GM23248 (cell line): Measurements from ENCODE around the gene TNFRSF13B. TPM values are rescaled to one million over a fixed set of nuclear protein-coding genes. Genes with fewer than 3 reads are reported as not detected.
"Not testable (repeated sequence)": the region's sequence is repeated elsewhere in the genome, so short reads cannot be mapped to it uniquely, and the experiment has no call there.

Experiments used
- DNase-seq: peaks from one replicate; pipeline ENCODE4 v3.0.0-alpha.2; 2015
- H2AFZ ChIP-seq: fragments of 200-600 bp; sonication (generic); 2 replicates; pipeline ENCODE4 v1.6.1; 2016; ENCODE audit warnings: antibody characterized with exemption
- H3F3A ChIP-seq: fragments of 200-600 bp; sonication (generic); 2 replicates; pipeline ENCODE4 v1.6.1; 2016; ENCODE audit warnings: mild to moderate bottlenecking, antibody characterized with exemption, mixed run types; ENCODE audit not compliant: insufficient read depth
- H3K27ac ChIP-seq: fragments of 200-600 bp; sonication (generic); 2 replicates; pipeline ENCODE4 v1.5.1; 2016; ENCODE audit warnings: mild to moderate bottlenecking
- H3K27me3 ChIP-seq: fragments of 200-600 bp; sonication (generic); replicated peaks from 2 replicates; pipeline ENCODE4 v1.6.1; 2016; ENCODE audit warnings: mild to moderate bottlenecking; ENCODE audit not compliant: insufficient read depth
- H3K36me3 ChIP-seq: fragments of 200-600 bp; sonication (generic); 2 replicates; pipeline ENCODE4 v1.6.1; 2016; ENCODE audit warnings: low read depth, mild to moderate bottlenecking
- H3K4me1 ChIP-seq: fragments of 200-600 bp; sonication (generic); 2 replicates; pipeline ENCODE4 v1.6.1; 2016; ENCODE audit warnings: mild to moderate bottlenecking; ENCODE audit not compliant: insufficient read depth
- H3K4me2 ChIP-seq: fragments of 200-600 bp; sonication (generic); one replicate; pipeline ENCODE4 v1.6.1; 2016; ENCODE audit warnings: mild to moderate bottlenecking; ENCODE audit not compliant: unreplicated experiment
- H3K4me3 ChIP-seq: fragments of 200-600 bp; sonication (generic); 2 replicates; pipeline ENCODE4 v1.5.1; 2016; ENCODE audit warnings: mild to moderate bottlenecking
- H3K79me2 ChIP-seq: fragments of 200-600 bp; sonication (generic); 2 replicates; pipeline ENCODE4 v1.6.1; 2016; ENCODE audit warnings: mild to moderate bottlenecking; ENCODE audit not compliant: insufficient read depth
- H3K9ac ChIP-seq: fragments of 200-600 bp; sonication (generic); 2 replicates; pipeline ENCODE4 v1.6.1; 2016; ENCODE audit warnings: mild to moderate bottlenecking
- H3K9me2 ChIP-seq: fragments of 200-600 bp; sonication (generic); 2 replicates; pipeline ENCODE4 v1.6.1; 2016; ENCODE audit warnings: mixed run types, mild to moderate bottlenecking, moderate library complexity; ENCODE audit not compliant: insufficient read depth
- H3K9me3 ChIP-seq: fragments of 200-600 bp; sonication (generic); one replicate; pipeline ENCODE4 v1.6.1; 2017; ENCODE audit warnings: low read depth
- H4K20me1 ChIP-seq: fragments of 200-600 bp; sonication (generic); 2 replicates; pipeline ENCODE4 v1.6.0; 2016; ENCODE audit not compliant: insufficient read depth
- EZH2 ChIP-seq: fragments of 200-600 bp; sonication (generic); IDR thresholded peaks from 2 replicates; pipeline ENCODE4 v1.6.1; 2018; ENCODE audit warnings: antibody characterized with exemption, mild to moderate bottlenecking; ENCODE audit not compliant: insufficient read depth, poor library complexity, severe bottlenecking
- EZH2phosphoT487 ChIP-seq: fragments of 200-600 bp; sonication (generic); IDR thresholded peaks from 2 replicates; pipeline ENCODE4 v1.6.1; 2018; ENCODE audit warnings: antibody characterized with exemption, moderate library complexity, mild to moderate bottlenecking, low read depth; ENCODE audit not compliant: insufficient read depth
- WGBS, 2 experiments: methylation state at CpG; one replicate each; pipeline ENCODE4 v1.1.6; 2015 to 2017; ENCODE audit warnings: low lambda C conversion rate in 2 of 2, low coverage in 1 of 2; ENCODE audit errors: missing lambda C conversion rate in 2 of 2; 5-methylcytosine and 5-hydroxymethylcytosine counted together
- in situ Hi-C: fragments of 300-500 bp; cut with MboI; formaldehyde crosslinking; loops from 2 replicates; pipeline ENCODE4 v1.15.0; 2020
- polyA plus RNA-seq: library from polyadenylated mRNA; unstranded; fragments of >200 nt; fragmentation: Nextera tagmentation; extraction: Ambion mirVana; gene quantifications from 2 replicates; pipeline ENCODE4 v1.2.1, GENCODE V29; 2016
- total RNA-seq: library from RNA; depleted of rRNA; stranded (reverse); fragments of >200 nt; shearing (Covaris generic); gene quantifications from 2 replicates; pipeline ENCODE4 v1.2.3, GENCODE V29; 2014

TNFRSF13B gene
- total and polyA plus RNA-seq, 2 experiments from 2014 or later = not detected

DNA sequence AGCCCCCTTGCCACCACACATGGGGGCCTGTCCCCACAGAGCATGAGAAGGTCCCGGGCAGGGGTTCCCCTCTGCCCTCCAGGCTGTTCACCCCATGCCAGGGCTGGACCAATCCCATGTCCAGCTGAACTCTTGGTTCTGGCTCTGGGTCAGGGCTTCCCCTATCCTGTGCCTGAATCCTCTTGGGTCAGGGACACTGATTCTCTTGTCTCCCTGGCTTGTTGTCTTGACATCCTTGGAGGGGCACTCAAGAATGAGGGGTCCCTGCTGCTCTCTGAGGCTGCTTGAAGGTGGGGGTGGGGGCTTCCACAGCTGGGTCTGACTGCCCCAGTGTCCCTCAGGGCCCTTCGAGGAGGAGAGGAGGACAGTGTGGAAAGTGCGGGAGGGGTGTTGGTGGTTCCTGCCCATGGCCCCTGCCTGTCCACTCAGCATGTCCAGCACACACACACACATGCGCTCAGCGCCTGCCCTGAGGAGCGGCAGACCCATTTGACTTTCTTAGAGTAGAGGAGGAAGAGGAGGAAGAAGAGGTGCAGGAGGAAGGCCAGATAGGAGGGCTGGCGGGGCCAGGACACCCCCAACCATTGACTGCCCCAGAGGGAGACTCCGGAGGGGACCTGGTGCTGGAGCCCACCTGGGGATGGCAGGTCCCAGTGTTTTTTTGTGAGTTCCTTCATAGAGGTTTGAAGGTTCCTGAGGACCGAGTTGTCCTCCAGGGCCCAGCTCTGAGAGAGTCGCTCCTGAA, 47.0 kb downstream of the TNFRSF13B start:
- no peak for DNase-seq
- Histone ChIP-seq H3K79me2 (no peaks in the 10 kb centered on the region), H3K9me2 (no peaks in the 10 kb centered on the region), H3K4me1 (no peaks in the 10 kb centered on the region), H3K4me3 (no peak overlapping the region), H3K27ac (no peak overlapping the region), H3K4me2 (no peak overlapping the region), H2AFZ (no peak overlapping the region), H4K20me1 (no peaks in the 10 kb centered on the region), H3K27me3 (no peaks in the 10 kb centered on the region), H3K9ac (no peak overlapping the region), H3K9me3 (no peaks in the 10 kb centered on the region), H3K36me3 (no peaks in the 10 kb centered on the region), H3F3A (no peaks in the 10 kb centered on the region)
- 75 to 76% methylated on average over 10 of the region's 10 CpGs for WGBS, 2 experiments
- in situ Hi-C loops = no loop called here
- TF ChIP-seq EZH2phosphoT487 = no peak
- TF ChIP-seq EZH2 = no peak

DNA sequence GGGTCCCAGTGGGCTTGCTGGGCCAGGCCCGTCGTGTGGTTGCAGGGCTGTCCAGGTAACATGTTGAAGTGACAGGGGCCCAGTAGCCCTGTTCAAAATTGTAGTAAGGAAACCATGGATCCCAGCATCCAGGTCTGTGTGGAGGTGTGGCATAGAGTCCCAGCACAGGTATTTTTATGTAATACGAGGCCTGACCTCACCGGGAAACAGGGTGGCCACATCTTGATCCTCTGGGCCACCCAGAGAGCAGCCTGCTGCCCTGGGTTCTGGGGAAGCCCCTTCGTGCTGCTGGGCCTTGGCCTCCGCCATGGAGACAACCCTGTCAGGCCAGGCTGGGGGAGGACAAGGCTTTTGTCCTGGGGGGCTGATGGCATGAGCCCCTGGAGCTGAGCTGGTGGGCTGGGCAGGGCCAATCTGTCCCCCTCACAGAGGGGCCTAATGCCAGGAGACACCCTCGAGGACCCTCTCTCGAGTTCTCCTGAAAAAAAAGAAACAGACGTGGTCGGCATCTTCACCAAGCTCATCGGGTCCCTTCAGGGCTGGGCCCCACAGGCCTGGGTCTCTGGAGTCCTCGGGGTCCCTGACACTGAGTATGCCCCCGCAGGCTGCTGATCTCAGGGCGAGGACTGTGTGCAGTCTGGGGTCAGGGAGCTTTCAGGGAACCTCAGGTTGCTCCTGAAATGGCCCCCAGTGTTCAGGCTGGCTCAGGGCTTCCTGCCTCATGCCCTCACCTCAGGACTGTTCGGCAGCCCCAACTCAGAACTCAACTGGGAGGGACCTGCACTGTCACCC, 47.8 kb downstream of the TNFRSF13B start:
- H3K27me3 ChIP-seq = no peaks in the 10 kb centered on the region
- H3K4me3 ChIP-seq = no peak overlapping the region
- H3K4me1 ChIP-seq = no peaks in the 10 kb centered on the region
- no peaks in the 10 kb centered on the region for H3F3A ChIP-seq
- no peaks in the 10 kb centered on the region for H3K9me2 ChIP-seq
- H3K36me3 ChIP-seq = no peaks in the 10 kb centered on the region
- H3K79me2 ChIP-seq = no peaks in the 10 kb centered on the region
- no peak overlapping the region for H3K4me2 ChIP-seq
- no peak overlapping the region for H3K9ac ChIP-seq
- H4K20me1 ChIP-seq = no peaks in the 10 kb centered on the region
- no peak overlapping the region for H2AFZ ChIP-seq
- TF ChIP-seq EZH2phosphoT487 (no peak), EZH2 (no peak)
- DNase-seq = no peak
- no peaks in the 10 kb centered on the region for H3K9me3 ChIP-seq
- H3K27ac ChIP-seq = no peak overlapping the region
- WGBS, 2 experiments = 72 to 80% methylated on average over 13 to 15 of the region's 15 CpGs
- in situ Hi-C loops = no loop called here

GRCh38 chr17:16923097-16923903, 48.6 kb downstream of the TNFRSF13B start:
- no peak overlapping the region for H2AFZ ChIP-seq
- in situ Hi-C loops = no loop called here
- H3K36me3 ChIP-seq = no peaks in the 10 kb centered on the region
- TF ChIP-seq EZH2 (no peak), EZH2phosphoT487 (no peak)
- no peaks in the 10 kb centered on the region for H3K9me3 ChIP-seq
- H3K9me2 ChIP-seq = no peaks in the 10 kb centered on the region
- H4K20me1 ChIP-seq = no peaks in the 10 kb centered on the region
- H3K9ac ChIP-seq = no peak overlapping the region
- H3K4me3 ChIP-seq = no peak overlapping the region
- H3F3A ChIP-seq = no peaks in the 10 kb centered on the region
- no peaks in the 10 kb centered on the region for H3K4me1 ChIP-seq
- no peak overlapping the region for H3K4me2 ChIP-seq
- DNase-seq = no peak
- H3K27ac ChIP-seq = no peak overlapping the region
- WGBS, 2 experiments = 76 to 84% methylated on average over 14 to 17 of the region's 17 CpGs
- no peaks in the 10 kb centered on the region for H3K27me3 ChIP-seq
- H3K79me2 ChIP-seq = no peaks in the 10 kb centered on the region

DNA sequence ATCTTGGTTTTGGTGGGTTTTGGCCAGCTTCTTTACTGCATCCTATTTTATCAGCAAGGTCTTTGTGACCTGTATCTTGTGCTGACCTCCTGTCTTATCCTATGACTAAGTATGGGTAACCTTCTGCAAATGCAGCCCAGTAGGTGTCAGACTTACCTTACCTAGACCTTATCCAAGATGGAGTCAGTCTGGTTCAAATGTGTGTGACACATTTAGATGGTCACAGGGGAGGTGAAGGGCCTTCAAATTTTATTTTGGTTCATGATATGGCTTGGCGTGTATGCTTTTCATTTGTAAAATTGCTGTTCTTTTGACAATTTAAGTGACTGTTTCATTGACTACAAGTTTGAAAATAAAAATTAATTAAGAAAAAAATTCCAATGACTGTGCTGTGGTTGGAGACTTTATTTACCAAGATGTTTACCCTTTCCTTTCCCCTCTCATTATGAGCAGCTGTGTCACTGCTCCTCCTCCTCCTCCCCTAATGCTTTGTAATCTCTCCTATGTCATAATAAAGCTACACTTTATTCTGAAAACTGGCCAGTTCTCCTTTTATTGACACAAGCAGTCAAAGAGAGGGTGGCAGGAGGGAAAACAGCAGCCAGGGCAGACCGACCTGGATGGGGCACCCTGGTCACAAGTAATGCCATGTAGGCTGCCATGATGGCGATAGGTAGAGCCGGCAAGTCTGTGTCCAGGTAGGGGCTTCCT, 49.4 kb downstream of the TNFRSF13B start:
- no peak for TF ChIP-seq EZH2
- no peak for TF ChIP-seq EZH2phosphoT487
- Histone ChIP-seq H3K27ac (no peak overlapping the region), H3K27me3 (no peaks in the 10 kb centered on the region), H3K9ac (no peak overlapping the region), H3K36me3 (no peaks in the 10 kb centered on the region), H3F3A (no peaks in the 10 kb centered on the region), H3K9me2 (no peaks in the 10 kb centered on the region), H3K4me3 (no peak overlapping the region), H4K20me1 (no peaks in the 10 kb centered on the region), H3K4me2 (no peak overlapping the region), H2AFZ (no peak overlapping the region), H3K4me1 (no peaks in the 10 kb centered on the region), H3K9me3 (no peaks in the 10 kb centered on the region), H3K79me2 (no peaks in the 10 kb centered on the region)
- DNase-seq = peak; percentile 20
- WGBS, 2 experiments = 70 to 74% methylated on average over 4 of the region's 4 CpGs
- in situ Hi-C loops = no loop called here

GRCh38 chr17:16921451-16921850, 50.5 kb downstream of the TNFRSF13B start:
- in situ Hi-C loops, H3K27me3 ChIP-seq, H3K9me2 ChIP-seq, H3K9me3 ChIP-seq, H3K4me3 ChIP-seq, H3K79me2 ChIP-seq, H4K20me1 ChIP-seq, H3K4me1 ChIP-seq, H3K4me2 ChIP-seq, H3K9ac ChIP-seq, H3F3A ChIP-seq, H2AFZ ChIP-seq, H3K36me3 ChIP-seq, H3K27ac ChIP-seq, DNase-seq: not testable (repeated sequence)
- WGBS, 2 experiments = 64 to 66% methylated on average over 6 of the region's 6 CpGs
